Measurements from ENCODE around the gene UTP4. TPM values are rescaled to one million over a fixed set of nuclear protein-coding genes. Genes with fewer than 3 reads are reported as not detected.

Gene UTP4
- total RNA-seq, 1 donor from 2014 or later, result 57.2 TPM

GRCh38 chr16:69201291-69201690, 68.8 kb downstream of the UTP4 start:
- intact Hi-C loops (cut with micrococcal nuclease), result no loop called here

- intact Hi-C loops (cut with micrococcal nuclease), result no loop called here
Observed at GRCh38 chr16:69201787-69202186, 69.3 kb downstream of the UTP4 start.

GRCh38 chr16:69204172-69204571, 71.7 kb downstream of the UTP4 start:
- intact Hi-C loops (cut with micrococcal nuclease), result no loop called here

GRCh38 chr16:69209735-69210134, 77.3 kb downstream of the UTP4 start:
- intact Hi-C loops (cut with micrococcal nuclease), result no loop called here

- intact Hi-C loops (cut with micrococcal nuclease), result no loop called here
Observed at GRCh38 chr16:69217433-69217832, 85.0 kb downstream of the UTP4 start.

Other genes starting within 250 kb of the UTP4 start
- gene HAS3, start 27.0 kb upstream of the UTP4 start, total RNA-seq, result 0.59 and 0.61 TPM in 2 replicates
- gene CHTF8, start 61 bp upstream of the UTP4 start, total RNA-seq, result 119 and 130 TPM in 2 replicates
- gene SNTB2, start 54.5 kb downstream of the UTP4 start, total RNA-seq, result 18.5 and 19.3 TPM in 2 replicates
- 38.6 and 40.1 TPM in 2 replicates for gene VPS4A, start 178.7 kb downstream of the UTP4 start, total RNA-seq
- gene PDF, start 197.9 kb downstream of the UTP4 start, total RNA-seq, result 12.0 and 12.8 TPM in 2 replicates
- gene COG8, start 206.9 kb downstream of the UTP4 start, total RNA-seq, result 35.0 and 35.8 TPM in 2 replicates
- 46.2 and 50.2 TPM in 2 replicates for gene NIP7, start 207.1 kb downstream of the UTP4 start, total RNA-seq
- gene TMED6, start 219.1 kb downstream of the UTP4 start, total RNA-seq, result 2.4 and 3.3 TPM in 2 replicates

Data from T-helper 1 cell treated with Interleukin-12 subunit alpha and Interleukin-12 subunit beta and Interleukin-4 antibody, amounts not matched to agents 30 ng/mL and 1 ng/mL, for 36 hours (primary cell).